PC-9 (cell line): ENCODE results near the gene TMEM108.

Experiments used
- CTCF ChIP-seq: fragments of 200-600 bp; sonication (generic); conservative IDR thresholded peaks from 2 replicates; pipeline ENCODE4 v1.6.1; 2017; ENCODE audit warnings: mixed run types, antibody characterized with exemption, mild to moderate bottlenecking, moderate library complexity
- EZH2 ChIP-seq: fragments of 200-600 bp; sonication (generic); IDR thresholded peaks from 2 replicates; pipeline ENCODE4 v1.8.0; 2017; ENCODE audit warnings: antibody characterized with exemption, low read depth

GRCh38 chr3:133038731-133039375 lies 662 bp downstream of the TMEM108 start:
- no peak for TF ChIP-seq CTCF
- TF ChIP-seq EZH2, result no peak
